IMR-90 (cell line): Measurements from ENCODE around the gene WDR70. TPM values are rescaled to one million over a fixed set of nuclear protein-coding genes. Genes with fewer than 3 reads are reported as not detected.

ENCODE experiments used
- ATAC-seq: fragments of 200-7000 bp; cut with Tn5 transposase; 2 replicates; pipeline ENCODE4 v1.9.1; 2020; ENCODE audit warnings: low read depth, mild to moderate bottlenecking, moderate library complexity
- BruUV-seq: library from RNA; stranded (reverse); fragments of 400-500 nt; replicated peaks from 2 replicates; lab custom pipeline; 2021; lab: Mats Ljungman, UMichigan
- CTCF ChIA-PET: fragments of 300-600 bp; formaldehyde crosslinking; extraction: SDS; loops from one replicate; lab custom pipeline; 2021; ENCODE audit warnings: antibody characterized with exemption; lab: Yijun Ruan, JAX
- POLR2A ChIA-PET: fragments of 300-600 bp; sonication (Branson Sonifier 250); formaldehyde crosslinking; loops from one replicate; lab custom pipeline; 2022; ENCODE audit warnings: antibody characterized with exemption; ENCODE audit not compliant: unreplicated experiment; lab: Charles Lee
- DNase-seq: peaks from one replicate; pipeline ENCODE4 v3.0.0; 2013
- H2AFZ ChIP-seq: replicated peaks from 2 replicates; pipeline ENCODE3; 2013; ENCODE audit warnings: low read length, mild to moderate bottlenecking; ENCODE audit not compliant: poor library complexity
- H2AK5ac ChIP-seq: 2 replicates; pipeline ENCODE4 v1.6.1; 2013; ENCODE audit warnings: low read depth, low read length, inconsistent platforms
- H2AK9ac ChIP-seq: replicated peaks from 2 replicates; pipeline ENCODE3; 2013; ENCODE audit warnings: mild to moderate bottlenecking, low read depth, low read length, moderate library complexity; ENCODE audit not compliant: poor library complexity
- H2BK120ac ChIP-seq: 2 replicates; pipeline ENCODE4 v1.6.1; 2013; ENCODE audit warnings: low read depth, low read length, inconsistent platforms
- H2BK15ac ChIP-seq: 3 replicates; pipeline ENCODE4 v1.6.1; 2013; ENCODE audit warnings: low read depth, low read length, inconsistent platforms
- H2BK20ac ChIP-seq: 2 replicates; pipeline ENCODE4 v1.6.1; 2013; ENCODE audit warnings: low read depth, mild to moderate bottlenecking, inconsistent platforms, low read length, moderate library complexity
- H2BK5ac ChIP-seq: 2 replicates; pipeline ENCODE4 v1.6.1; 2013; ENCODE audit warnings: mild to moderate bottlenecking, low read depth, low read length, inconsistent platforms; ENCODE audit not compliant: poor library complexity, severe bottlenecking
- H3K14ac ChIP-seq: replicated peaks from 2 replicates; pipeline ENCODE4 v1.6.1; 2013; ENCODE audit warnings: low read depth, low read length, inconsistent platforms
- H3K18ac ChIP-seq: 2 replicates; pipeline ENCODE4 v1.6.1; 2013; ENCODE audit warnings: low read depth, low read length, control low read depth
- H3K23ac ChIP-seq: 2 replicates; pipeline ENCODE4 v1.6.1; 2013; ENCODE audit warnings: low read depth, low read length, inconsistent platforms
- H3K27ac ChIP-seq: 2 replicates; pipeline ENCODE4 v1.5.1; 2013; ENCODE audit warnings: mild to moderate bottlenecking, control low read depth, low read length; ENCODE audit not compliant: insufficient read depth
- H3K27me3 ChIP-seq: 2 replicates; pipeline ENCODE4 v1.6.1; 2013; ENCODE audit warnings: low read length; ENCODE audit not compliant: control insufficient read depth, insufficient read depth
- H3K36me3 ChIP-seq: 2 replicates; pipeline ENCODE4 v1.6.1; 2013; ENCODE audit warnings: low read length, mixed read lengths; ENCODE audit not compliant: control insufficient read depth, insufficient read depth
- H3K4ac ChIP-seq: 2 replicates; pipeline ENCODE4 v1.6.1; 2013; ENCODE audit warnings: low read depth, low read length, inconsistent platforms
- H3K4me1 ChIP-seq: 2 replicates; pipeline ENCODE4 v1.6.1; 2013; ENCODE audit warnings: low read length, mixed read lengths; ENCODE audit not compliant: control insufficient read depth, insufficient read depth
- H3K4me2 ChIP-seq: 2 replicates; pipeline ENCODE4 v1.6.1; 2013; ENCODE audit warnings: low read depth, mild to moderate bottlenecking, control low read depth, low read length, moderate library complexity
- H3K4me3 ChIP-seq: 2 replicates; pipeline ENCODE4 v1.5.1; 2013; ENCODE audit warnings: low read depth, mild to moderate bottlenecking, control low read depth, low read length, moderate library complexity; ENCODE audit not compliant: insufficient read depth
- H3K56ac ChIP-seq: 2 replicates; pipeline ENCODE4 v1.6.1; 2013; ENCODE audit warnings: low read length, inconsistent platforms; ENCODE audit not compliant: insufficient read depth; ENCODE audit errors: extremely low read depth
- H3K79me1 ChIP-seq, 2 experiments: 2 replicates each; pipeline ENCODE4 v1.6.1; 2013; ENCODE audit warnings: low read length in 2 of 2, inconsistent platforms in 1 of 2, low read depth in 1 of 2
- H3K9ac ChIP-seq: 2 replicates; pipeline ENCODE4 v1.6.1; 2013; ENCODE audit warnings: low read depth, low read length, control low read depth
- H3K9me1 ChIP-seq: 2 replicates; pipeline ENCODE4 v1.6.1; 2013; ENCODE audit warnings: low read length, inconsistent platforms; ENCODE audit not compliant: insufficient read depth
- H3K9me3 ChIP-seq: 2 replicates; pipeline ENCODE4 v1.6.1; 2013; ENCODE audit warnings: low read length; ENCODE audit not compliant: control insufficient read depth, insufficient read depth
- H4K20me1 ChIP-seq: 2 replicates; pipeline ENCODE4 v1.6.1; 2013; ENCODE audit warnings: low read length, inconsistent platforms; ENCODE audit not compliant: insufficient read depth
- H4K5ac ChIP-seq: 2 replicates; pipeline ENCODE4 v1.6.1; 2013; ENCODE audit warnings: mild to moderate bottlenecking, low read depth, low read length, control low read depth
- H4K8ac ChIP-seq, 2 experiments: 2 replicates each; pipeline ENCODE4 v1.6.1; 2013; ENCODE audit warnings: low read depth in 2 of 2, low read length in 2 of 2, control low read depth in 1 of 2, inconsistent platforms in 1 of 2
- H4K91ac ChIP-seq: 2 replicates; pipeline ENCODE4 v1.6.1; 2013; ENCODE audit warnings: low read depth, low read length, inconsistent platforms; ENCODE audit not compliant: insufficient read depth
- BHLHE40 ChIP-seq: fragments of 150-350 bp; IDR thresholded peaks from 2 replicates; pipeline ENCODE4 v1.6.1; 2016; ENCODE audit warnings: mild to moderate bottlenecking, low read depth, low read length
- CHD1 ChIP-seq: IDR thresholded peaks from 2 replicates; pipeline ENCODE4 v1.6.1; 2012; ENCODE audit warnings: low read depth, low read length, improper control_type of control experiment
- POLR2A ChIP-seq: IDR thresholded peaks from 2 replicates; pipeline ENCODE4 v1.6.1; 2012; ENCODE audit warnings: mild to moderate bottlenecking, low read depth, low read length
- RAD21 ChIP-seq: IDR thresholded peaks from 2 replicates; pipeline ENCODE4 v1.6.1; 2012; ENCODE audit warnings: low read length, improper control_type of control experiment
- SMC3 ChIP-seq: fragments of 150-350 bp; IDR thresholded peaks from 2 replicates; pipeline ENCODE4 v1.6.1; 2016; ENCODE audit warnings: low read depth, mild to moderate bottlenecking, antibody characterized with exemption, low read length, moderate library complexity
- WGBS, 2 experiments: methylation state at CpG; one replicate each; pipeline versions ENCODE4 v1.1.5 to v1.1.7; 2013; ENCODE audit warnings: missing lambda C conversion rate in 2 of 2; ENCODE audit not compliant: insufficient read length in 1 of 2; ENCODE audit errors: extremely low coverage in 2 of 2; 5-methylcytosine and 5-hydroxymethylcytosine counted together
- dilution Hi-C: fragments of 300-500 bp; cut with HindIII; formaldehyde crosslinking; loops from one replicate; pipeline ENCODE4 v1.14.3; 2018; ENCODE audit warnings: low sequenced_read_pairs; ENCODE audit not compliant: unreplicated experiment
- in situ Hi-C: fragments of 300-500 bp; cut with MboI; formaldehyde crosslinking; loops from 3 replicates; pipeline ENCODE4 v1.14.3; 2019; ENCODE audit warnings: low sequenced_read_pairs, inconsistent platforms, mixed read lengths
- intact Hi-C: fragments of 100-400 bp; cut with micrococcal nuclease; formaldehyde crosslinking; loops from 2 replicates; pipeline ENCODE4 v1.10.0; 2022
- polyA plus RNA-seq, 3 experiments: library from polyadenylated mRNA; depleted of rRNA; stranded (reverse); fragments of >200 nt; gene quantifications; 2 replicates each; pipeline ENCODE4 v1.2.3, GENCODE V29; 2012; ENCODE audit warnings: low replicate concordance in 1 of 3
- total RNA-seq: library from RNA; depleted of rRNA; stranded (reverse); fragments of >200 nt; gene quantifications from 2 replicates; pipeline ENCODE4 v1.2.3, GENCODE V29; 2012

The WDR70 gene
- total and polyA plus RNA-seq, 2 of the 4 experiments (the other 2 are of a cell fraction) = 16.7 to 29.9 TPM

GRCh38 chr5:37539459-37539858 is 160.3 kb downstream of the WDR70 start:
- Histone ChIP-seq H4K8ac (no peak overlapping the region), H3K4me1 (no peaks in the 10 kb centered on the region; the same call in 1 of the 2 replicates), H3K9me3 (no peaks in the 10 kb centered on the region), H3K27me3 (no peaks in the 10 kb centered on the region), H4K91ac (no peak overlapping the region), H3K23ac (no peak overlapping the region), H4K5ac (no peak overlapping the region), H3K4ac (no peak overlapping the region), H3K79me1 (peaks cover 0 to 6% of the 10 kb centered on the region in 2 experiments; a peak in 1 of 4 replicates), H2BK20ac (no peak overlapping the region), H2BK120ac (no peak overlapping the region), H2AK9ac (no peak overlapping the region), H3K9me1 (no peaks in the 10 kb centered on the region), H3K18ac (no peak overlapping the region), H3K4me3 (no peak overlapping the region), H3K36me3 (no peaks in the 10 kb centered on the region), H3K9ac (no peak overlapping the region), H3K4me2 (no peak overlapping the region), H3K27ac (no peak overlapping the region), H2AK5ac (no peak overlapping the region), H4K20me1 (no peaks in the 10 kb centered on the region), H2BK5ac (no peak overlapping the region), H3K56ac (no peak overlapping the region), H2AFZ (no peak overlapping the region), H3K14ac (no peak overlapping the region), H2BK15ac (no peak overlapping the region)
- BruUV-seq = no TSS peak
- DNase-seq (no peak), ATAC-seq (no peak)
- intact Hi-C loops = no loop called here
- POLR2A ChIA-PET = no interaction called here
- in situ Hi-C loops = no loop called here
- TF ChIP-seq CHD1 = no peak
- no peak for TF ChIP-seq RAD21
- no peak for TF ChIP-seq SMC3
- no peak for TF ChIP-seq BHLHE40
- no peak for TF ChIP-seq POLR2A
- CTCF ChIA-PET = no interaction called here
- WGBS, 2 experiments = no CpG with 5 or more reads among the region's 3 CpGs
- dilution Hi-C loops = no loop called here
